HG02943 (cell line): ENCODE measurements around the gene KLHL5.

Experiments
- ATAC-seq: cut with Tn5 transposase; IDR thresholded peaks from one replicate; pipeline ENCODE4 v1.9.1; 2021; ENCODE audit warnings: mild to moderate bottlenecking, low read depth, moderate library complexity; ENCODE audit not compliant: unreplicated experiment

KLHL5 gene

DNA sequence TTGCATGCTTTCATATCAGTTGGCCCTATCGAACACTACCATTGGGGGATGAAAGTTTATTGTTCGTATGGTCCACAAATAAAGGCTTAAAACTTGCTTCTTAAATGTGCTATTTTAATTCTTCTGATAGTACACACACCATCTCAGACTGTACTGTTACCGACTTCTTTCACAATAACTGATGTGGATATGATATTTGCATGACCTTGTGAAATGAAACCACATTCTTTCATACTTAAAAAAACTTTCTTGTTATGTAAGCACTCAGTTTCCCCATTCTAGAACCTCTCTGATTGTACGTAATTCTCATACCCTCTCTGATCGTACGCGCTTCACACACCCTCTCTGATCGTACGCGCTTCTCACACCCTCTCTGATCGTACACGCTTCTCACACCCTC is 108.3 kb downstream of the KLHL5 start:
- no peak for ATAC-seq
